ENCODE data around the gene SHC1.

Gene SHC1

DNA sequence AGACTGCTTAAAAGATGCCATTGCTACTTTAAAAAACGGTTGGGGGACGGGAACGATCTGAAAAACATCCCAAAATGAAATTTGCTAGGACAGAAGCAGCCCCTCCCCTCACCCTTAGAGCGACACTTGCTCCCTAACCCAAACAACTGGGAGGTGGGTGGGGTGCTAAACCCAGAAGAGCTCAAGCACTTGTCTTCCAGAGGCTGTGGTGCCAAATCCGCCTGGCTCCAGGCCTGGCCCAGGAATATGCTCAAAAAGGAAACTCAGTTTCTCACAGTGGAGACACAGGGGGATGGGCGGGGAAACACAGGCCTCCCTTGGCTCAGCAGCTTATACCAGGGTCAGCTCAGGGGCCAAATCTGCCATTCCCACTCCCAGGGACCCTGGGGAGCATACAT lies 14.0 kb downstream of the SHC1 start:
- no peak for DNase-seq (ENCODE audit: low read depth)

DNA sequence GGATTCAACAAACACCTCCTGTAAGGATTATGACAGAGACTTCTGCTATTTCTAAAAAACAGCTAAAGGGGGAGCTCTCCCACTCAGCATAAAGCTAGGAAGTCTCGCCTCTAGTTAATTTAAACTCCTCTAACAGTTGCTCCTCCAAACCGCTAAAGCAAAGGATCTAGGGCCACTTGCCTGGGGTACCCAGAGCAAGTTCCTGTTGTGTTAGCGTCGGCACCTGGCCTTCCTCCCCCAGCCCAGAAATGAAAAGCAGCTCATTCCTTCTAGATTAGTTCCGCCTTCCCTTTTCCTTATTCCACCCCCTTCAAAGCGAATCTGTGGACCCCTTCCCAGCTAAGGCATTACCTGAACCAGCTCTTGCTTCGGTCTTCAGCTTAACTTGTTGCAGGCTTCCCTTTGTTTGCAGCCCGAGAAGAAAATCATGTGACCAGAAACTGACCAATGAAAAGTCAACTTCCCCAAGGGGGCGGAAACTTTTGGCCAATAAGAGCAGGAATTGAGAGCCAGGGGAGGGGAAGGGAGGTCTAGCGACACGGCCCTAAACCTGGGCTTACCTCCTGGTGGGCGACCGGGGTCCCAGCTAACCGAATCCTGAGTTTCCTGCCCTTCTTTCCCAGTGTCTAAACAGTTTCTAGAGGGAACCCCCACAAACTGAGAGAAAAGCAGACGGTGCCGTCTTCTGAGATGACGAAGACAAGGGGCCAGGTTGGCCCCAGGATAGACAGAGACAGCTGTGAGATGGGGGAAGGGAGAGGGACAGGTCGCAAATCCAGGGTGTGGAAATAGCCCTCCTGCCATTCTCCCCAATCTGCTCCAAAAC lies 14.6 kb downstream of the SHC1 start, which contains the start of gene PBXIP1:
Gene PBXIP1, minus strand, starts transcription at position 382 of the 826 bp plus-strand sequence. CDS start 2,378 bp downstream, outside the sequence.
- DNase-seq (ENCODE audit: low read depth) = peak; percentile 92

DNA sequence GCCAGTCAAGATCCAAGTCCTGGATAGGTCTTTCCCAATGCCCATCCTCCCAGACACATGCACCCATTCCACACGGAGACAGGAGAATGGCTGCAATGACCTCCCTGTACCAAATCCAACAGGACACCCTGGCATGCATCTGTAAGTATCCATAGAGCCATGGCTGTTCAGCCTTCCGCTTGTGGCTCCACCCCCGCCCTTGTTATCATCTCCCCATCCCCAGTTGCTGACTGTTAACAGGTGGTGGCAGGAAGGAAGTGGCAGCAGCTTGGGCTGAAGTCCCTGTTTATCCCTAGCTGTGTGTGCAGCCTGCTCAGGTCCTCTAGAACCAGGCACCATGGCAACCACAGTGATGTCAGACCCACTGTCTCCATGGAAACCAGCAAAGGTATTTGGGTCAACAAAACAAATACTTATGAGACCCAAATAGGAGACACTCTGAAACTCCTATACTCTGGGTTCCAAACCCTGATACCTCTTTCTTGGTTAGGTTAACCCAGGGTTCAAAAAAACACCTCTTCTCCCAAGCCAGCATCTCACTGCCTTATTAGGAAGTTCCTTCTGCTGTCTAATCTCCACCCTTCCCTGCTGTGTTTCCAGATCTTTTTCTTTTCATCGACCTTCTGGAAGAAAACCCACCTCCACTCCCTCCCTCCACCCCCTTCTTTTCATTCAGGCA lies 15.4 kb downstream of the SHC1 start:
- peak; percentile 73 for DNase-seq (ENCODE audit: low read depth)

DNA sequence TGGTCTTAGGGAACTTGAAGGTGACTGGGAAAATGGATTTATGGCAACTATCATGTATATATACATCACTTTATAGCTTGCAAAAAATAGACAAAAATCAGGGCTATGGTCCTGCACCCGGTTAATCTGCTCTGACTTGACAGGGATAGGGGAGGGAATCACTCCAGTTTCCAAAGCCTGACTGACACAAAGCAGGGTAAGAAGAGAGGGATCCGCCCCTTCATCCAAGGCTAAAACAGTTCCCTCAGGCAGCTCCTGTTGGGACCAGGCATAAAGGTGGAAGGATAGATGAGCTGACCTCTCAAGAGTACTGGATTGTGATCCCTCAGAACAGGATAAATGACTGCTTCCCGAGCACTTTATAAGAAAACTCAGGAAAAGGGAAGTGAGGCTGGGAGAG lies 16.0 kb downstream of the SHC1 start:
- DNase-seq (ENCODE audit: low read depth) = no peak

DNA sequence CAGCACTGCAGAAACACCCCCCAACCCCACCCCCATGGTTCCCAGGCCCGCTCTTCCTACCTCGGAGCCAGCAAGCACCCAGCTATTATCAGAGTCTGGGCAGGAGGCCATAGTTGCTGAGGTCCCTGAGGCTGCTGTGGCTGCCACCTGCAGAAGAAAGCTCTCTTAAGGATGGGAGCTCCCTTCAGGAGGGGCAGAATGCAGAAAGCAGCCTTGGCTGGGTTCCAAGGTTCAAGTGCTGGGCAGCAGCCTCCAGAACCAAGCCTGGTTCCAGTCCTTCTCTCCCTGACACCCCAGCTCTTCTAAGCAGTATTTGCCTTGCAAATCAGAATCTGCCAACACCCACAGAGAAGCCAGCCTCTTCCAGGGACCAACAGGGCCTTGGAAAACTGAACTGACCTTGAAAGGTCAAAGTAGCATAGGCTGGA lies 16.9 kb downstream of the SHC1 start:
- DNase-seq (ENCODE audit: low read depth) = no peak

DNA sequence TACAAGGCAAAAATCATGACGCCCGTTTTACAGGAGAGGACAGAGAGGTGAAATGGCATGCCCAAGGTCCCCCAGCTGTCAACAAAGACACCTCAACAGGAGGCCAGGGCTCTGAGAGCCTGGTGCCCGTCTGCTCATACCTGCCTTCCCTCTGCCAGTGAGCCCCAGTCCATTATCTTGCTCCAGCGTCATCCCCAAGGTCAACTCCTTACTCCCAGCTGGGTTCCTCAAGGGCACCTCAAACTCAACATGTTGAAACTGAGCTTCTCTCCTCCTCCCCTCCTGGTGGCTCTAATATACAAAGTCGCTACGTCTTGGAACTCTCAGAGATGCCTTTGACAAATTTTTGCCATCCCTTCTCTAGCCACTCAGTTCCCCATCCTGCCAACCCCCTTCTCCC lies 17.9 kb downstream of the SHC1 start:
- DNase-seq (ENCODE audit: low read depth) = no peak

DNA sequence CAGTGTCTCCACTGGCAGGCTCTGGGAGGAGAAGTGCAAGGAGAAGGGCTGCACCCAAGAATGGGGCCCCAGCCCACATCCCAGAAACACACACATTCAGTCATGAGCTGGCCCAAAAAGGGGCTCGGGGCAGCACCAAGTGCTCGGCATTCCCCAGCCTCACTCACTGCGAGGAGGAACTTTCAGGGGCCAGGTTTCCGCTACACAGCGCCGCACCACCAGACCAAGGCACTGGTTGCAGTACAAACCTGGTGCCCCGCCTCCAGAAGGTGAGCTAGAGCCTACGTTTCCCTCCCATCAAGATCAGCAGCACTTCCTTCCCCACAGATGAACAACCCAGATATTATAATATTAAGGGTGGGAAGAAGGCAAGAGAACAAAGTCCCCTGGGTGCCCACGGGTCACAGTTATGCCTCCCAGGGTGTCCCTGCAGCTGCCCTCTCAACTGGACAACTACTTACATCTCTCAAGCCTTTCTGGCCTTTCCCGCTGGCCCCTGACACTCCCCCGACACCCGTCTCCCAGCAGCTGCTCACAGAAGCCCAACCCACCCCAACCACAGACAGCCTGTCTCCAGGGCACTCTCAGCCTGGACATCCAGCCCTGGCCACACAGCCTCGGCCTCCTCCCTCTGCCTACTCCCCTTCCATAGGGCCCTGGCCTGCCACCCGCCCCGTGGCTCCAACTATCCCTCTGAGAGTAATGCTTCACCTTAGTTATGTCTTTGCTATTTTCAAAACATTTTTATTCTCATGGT lies 18.5 kb downstream of the SHC1 start:
- no peak for DNase-seq (ENCODE audit: low read depth)

DNA sequence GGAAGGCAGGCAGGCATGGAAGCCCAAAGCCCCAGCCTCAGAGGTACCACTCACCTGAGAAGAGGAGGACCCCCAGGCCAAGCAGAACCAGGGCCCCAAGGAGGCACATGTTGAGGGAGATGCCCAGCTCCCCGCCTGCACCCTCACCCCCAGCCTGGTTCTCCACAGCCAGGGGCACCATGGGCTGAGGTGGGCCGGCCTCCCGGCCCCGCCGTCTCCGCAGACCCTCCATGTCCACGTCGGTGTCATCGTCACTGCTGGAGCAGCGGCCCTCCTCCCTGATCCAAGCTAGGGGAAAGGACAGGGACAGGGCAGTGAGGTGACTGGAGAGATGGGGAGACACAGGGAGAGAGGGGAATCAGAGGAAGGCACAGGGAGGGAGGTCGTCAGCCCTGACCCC lies 22.5 kb downstream of the SHC1 start:
- no peak for DNase-seq (ENCODE audit: low read depth)

DNA sequence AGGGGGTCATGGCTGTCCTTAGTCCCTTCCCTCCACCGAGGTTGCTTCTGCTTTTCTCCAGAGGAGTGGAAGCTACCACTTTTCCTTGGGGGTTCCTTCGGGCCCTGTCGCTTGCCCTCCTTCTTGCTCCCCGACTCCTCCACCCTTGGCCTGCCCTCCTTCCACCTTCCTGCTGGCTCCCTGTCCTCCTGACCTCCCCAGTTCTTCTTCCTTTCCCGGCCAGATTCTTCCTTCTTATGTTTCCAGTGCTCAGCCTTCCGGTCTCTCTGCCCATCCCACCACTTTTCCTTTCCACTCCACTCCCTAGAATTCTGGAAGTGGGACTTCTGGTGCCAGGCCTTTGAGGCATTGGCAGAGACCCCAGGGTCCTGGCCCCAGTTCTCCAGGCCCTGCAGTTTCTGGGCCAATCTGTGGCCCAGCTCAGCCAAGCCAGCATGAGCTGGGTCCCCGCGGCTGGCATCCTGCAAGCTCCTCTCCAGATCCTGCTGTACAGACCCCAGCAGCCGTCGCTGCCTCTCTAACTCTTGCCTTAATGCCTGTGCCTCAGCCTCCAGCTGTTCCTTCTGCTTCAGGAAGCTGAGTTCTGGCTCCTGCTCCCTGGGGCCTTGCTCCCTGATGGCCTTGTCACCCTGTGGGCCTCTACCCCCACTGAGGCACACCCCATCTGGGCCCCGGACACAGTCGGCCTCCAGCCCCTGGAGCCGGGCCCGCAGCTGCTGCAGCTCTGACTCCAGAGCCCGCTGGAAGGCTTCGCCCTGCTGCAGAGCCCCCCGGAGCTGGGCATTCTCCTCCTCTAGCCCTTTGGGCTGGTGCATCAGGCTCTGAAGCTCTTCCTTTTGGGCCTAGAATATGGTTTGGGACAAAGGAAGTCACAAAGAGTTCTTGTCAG lies 24.3 kb downstream of the SHC1 start:
- DNase-seq (ENCODE audit: low read depth) = no peak

DNA sequence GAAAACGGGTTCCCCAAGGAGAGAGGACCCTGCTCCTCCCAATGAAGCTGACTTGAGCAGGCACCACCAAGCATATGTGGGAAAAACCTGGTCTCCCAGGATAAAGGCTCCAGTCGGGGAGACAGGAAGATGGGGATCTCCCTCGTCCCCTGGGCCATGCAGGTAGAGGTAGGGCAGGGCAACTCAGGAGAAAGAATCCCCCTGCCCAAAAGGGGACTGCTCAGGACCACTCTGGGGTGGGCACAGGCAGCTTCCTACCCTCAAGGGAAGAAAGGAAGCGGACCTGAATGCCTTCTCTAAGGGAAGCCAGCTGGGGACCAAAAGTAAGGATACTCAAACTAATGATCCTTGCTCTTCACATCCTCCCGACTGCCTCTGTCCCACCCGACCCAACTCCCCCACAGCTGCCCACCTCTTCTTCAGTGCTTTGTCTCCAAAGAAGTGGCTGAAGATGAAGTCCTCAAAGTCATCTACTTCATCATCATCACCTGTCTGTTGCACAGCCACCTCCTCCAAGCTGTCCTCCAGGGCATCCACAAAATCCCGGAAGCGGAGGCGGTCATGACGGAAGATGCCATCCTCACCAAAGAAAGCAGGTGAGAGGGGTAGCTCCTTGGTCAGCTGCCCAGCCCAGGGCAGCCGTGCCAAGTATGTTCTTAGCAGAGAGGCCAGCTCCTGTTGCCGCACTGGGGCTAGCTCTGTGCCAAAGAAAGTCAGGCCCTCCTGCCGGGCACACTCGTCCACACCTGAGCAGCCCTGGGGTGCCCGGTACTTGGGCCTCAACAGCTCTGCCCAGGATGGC lies 25.2 kb downstream of the SHC1 start:
- DNase-seq (ENCODE audit: low read depth) = no peak

DNA sequence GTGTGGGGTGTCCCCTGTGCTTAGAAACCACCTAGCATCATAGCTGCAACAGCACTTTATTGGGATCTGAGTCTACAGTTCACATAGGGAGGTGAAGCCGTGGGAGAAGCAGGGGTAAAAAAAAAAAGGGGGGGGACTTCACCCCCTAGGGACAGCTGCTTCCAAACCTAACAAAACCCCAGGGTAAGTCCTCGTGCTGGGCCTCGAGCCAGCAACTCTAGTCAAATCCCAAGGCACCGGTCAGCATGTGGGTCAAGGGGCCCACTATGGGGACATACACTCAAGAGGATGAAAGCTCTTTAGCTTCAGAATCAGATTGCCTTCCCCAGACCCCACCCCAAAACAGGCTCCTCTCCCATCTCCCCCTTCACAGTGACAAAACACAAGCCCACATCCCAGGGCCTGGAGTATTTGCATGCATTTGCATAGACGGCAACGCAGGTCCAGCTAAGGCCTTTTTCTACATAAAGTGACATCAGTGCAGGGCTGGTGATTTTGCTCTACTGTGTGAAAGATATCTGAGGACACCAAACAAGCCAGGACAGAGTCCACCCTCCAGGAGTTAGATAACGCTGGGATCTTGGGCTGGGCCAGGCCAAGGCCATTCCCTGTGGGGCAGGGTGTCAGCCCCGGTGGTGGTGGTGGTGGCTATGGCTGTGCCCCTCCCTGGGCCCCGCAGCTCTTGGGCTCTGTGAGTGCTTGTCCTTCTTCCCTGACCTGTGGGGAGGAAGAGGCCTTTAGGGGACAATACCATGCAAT lies 26.0 kb downstream of the SHC1 start:
- DNase-seq (ENCODE audit: low read depth) = no peak

DNA sequence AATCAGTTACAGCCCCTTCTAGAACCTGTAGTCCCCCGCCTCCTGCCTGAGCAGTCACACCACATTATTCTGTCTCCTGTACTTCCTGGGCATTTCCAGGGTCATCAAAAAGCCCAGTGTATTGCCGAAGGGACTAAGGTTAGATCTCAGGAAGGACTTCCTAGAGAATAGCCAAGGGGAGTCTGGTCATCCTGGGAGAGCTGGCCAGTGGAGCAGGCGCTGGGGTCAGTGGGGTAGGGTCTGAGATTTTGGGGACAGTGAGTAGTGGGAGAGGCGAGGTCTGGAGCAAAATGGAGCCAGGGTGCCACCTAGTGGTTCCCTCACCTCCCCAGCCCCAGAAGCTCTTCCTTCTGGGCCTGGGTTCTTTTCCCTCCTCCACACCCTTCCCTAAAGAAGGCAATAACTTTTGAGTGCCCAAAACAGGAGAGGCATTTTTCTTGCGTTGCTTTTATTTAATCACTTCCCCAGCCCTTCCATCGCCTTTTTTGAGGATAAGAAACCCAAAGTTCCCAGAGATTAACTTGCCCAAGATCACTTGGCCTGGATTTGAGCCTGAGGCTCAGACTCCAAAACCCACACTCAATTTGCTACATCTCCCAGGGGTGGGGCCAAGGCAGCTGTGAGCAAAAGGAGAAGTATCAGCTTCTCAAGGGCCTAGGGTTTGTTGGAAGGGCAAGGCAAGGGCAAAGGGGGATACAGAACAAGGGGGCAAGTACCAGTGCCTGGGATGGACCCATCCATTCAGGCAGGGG lies 26.7 kb downstream of the SHC1 start:
- DNase-seq (ENCODE audit: low read depth) = peak; percentile 47

DNA sequence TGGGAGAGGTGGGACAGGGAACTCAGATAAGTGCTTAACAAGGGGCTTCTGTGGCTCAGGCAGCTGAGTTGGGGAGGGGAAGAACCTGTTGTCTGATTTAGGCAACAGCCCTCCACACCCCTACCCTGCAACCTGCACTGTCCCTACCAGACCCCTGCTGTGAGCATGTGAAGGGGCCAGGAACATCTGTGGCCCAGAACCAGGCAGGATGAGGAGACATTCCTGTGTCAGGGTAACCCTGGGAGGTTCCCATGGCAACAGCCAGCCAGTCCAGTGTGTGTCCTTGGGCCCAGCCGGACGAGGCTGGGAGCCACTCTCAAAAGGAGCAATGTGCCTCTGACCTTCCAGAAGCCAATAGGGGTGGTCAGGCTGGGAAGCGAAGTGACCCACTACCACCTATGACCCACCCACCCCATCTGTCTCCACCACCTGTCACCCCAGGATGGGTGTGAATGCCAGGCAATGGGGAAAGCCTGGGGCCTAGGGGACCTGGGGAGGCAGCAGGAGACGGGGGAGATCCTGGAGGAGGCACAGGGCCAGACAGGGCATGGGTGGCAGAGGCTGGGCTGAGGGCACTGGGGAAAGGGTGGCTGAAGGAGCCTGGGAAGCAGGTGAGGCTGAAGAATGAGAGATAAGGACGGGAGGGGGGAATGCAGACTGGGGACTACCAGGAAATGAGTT lies 29.1 kb downstream of the SHC1 start:
- DNase-seq (ENCODE audit: low read depth) = peak; percentile 52

DNA sequence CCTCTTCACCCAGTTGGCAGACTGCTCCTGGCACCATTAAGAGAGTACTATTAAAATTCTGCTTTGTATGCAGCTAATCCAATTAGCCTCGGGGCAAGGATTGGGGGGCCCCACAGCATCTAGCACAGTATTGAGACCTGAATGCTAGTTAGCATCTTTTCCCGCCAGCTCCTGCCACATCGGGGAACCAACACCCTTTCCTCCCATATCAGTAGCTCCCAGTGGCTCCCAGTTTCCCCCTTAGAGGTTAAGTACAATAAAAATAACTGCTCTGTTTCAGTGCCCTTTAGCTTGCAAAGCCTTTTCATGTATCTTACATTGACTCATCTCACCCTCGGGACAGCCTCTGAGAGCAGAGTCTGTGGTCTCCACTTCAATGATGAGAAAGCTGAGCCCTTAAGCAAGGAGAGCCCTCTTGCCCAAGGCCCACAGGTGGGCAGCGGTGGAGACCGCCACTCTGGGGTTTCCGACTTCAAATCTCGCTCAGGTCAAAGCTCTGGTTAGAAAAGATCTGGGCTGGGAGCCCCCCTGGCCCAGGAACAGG lies 29.8 kb downstream of the SHC1 start:
- no peak for DNase-seq (ENCODE audit: low read depth)

DNA sequence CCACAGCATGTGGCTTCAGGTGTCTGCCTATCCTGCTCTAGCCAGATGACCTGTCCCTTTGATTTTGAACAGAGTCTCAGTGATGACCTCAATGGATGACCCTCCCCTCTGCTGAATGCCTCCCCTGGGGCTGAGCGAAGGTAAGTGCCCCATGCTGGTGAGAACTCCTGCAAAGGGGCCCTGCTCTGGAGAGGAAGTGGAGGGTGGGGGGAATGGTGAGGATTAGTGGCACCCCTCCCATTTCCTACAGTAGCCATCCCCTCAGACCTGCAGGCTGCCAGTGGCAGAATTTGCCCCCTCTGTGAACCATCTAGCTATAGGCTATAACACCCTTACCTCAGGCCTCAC lies 30.4 kb downstream of the SHC1 start:
- no peak for DNase-seq (ENCODE audit: low read depth)

DNA sequence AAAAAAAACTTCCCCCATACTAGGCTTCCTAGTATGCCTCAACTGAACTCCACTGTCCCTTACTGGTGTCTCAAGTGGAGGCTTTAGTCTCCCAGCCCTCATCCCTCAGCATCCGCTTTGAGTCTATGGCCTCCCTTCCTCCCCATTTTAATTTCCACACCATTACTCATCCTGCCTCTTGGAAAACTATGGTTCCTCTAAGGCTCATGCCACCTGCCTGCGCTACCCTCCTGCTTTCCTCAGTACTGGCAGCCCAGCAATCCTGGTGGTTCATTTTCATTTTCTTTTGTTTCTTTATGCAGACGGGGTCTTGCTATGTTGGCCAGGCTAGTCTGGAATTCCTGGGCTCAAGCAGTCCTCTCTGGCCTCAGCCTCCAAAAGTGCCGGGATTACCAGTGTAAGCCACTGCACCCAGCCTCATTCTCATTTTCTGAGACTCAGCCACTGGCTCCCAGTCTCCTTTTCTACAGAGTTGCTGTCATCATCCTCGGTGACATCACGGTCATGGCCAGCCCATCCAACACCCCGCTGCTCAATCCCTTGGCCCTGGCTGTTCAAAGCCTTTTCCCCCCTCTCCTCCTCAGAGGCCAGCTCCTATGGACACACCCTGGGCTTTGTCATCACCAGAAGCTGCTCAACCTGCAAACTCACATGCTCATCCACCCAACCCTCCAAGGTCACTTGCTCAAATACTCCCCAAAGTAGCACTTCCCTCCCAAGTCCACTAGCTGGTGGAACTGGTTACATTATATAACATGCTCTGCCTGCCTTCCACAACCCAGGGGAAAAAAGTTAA lies 31.7 kb downstream of the SHC1 start:
- no peak for DNase-seq (ENCODE audit: low read depth)

DNA sequence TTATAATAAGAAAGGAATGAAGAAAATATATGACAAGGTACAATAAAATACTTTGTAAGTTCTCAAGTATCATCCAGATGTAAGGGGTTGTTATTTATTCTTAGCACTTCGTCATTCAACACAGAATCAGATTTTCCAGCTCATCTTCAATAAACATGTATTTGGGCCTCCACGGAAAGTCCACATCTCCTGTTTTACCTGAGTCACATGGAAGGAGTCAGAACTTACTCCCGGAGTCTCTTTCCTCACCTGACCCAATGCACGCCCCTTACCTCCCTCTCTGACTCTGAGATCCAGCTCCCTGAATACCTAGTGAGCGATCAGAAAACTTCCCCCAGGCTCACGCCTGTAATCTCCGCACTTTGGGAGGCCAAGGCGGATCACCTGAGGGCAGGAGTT lies 32.6 kb downstream of the SHC1 start:
- DNase-seq (ENCODE audit: low read depth) = no peak
